T47D (cell line): ENCODE measurements around the gene CCDC197.

Experiments used
- DNase-seq, 2 experiments: peaks; one replicate each; pipeline versions ENCODE4 v3.0.0 to v3.0.0-alpha.2; 2011 to 2012; ENCODE audit warnings: low read depth in 1 of 2, low spot score in 1 of 2
- JUND ChIP-seq: IDR thresholded peaks from 2 replicates; pipeline ENCODE4 v1.6.1; 2012; ENCODE audit warnings: low read depth
- in situ Hi-C: cut with HindIII; loops from 2 replicates; pipeline ENCODE4 v1.10.0; 2016; ENCODE audit warnings: low sequenced_read_pairs, low pct_unique_long_range_greater_than_20kb

CCDC197 gene

DNA sequence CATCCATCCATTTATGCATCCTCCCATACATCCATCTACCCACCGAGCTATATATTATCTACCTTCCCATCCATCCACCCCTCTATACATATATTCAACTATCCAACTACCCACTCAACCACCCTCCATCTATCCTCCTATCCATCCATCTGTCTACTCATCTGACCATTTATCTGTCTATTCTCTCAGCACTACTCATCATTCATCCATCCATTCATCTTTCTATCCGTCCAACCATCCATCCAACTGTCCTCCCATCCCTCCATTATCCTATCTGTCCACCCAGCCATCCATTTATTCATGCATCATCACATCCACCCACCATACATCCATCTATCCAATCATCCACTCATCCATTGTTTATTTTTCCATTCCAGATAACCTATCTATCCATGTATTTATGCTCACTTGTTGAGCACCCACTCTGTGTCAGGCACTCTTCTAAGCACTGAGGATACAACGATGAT is 32.2 kb upstream of the CCDC197 start:
- DNase-seq, result no peak
- in situ Hi-C loops, result no loop called here
- no peak for TF ChIP-seq JUND

DNA sequence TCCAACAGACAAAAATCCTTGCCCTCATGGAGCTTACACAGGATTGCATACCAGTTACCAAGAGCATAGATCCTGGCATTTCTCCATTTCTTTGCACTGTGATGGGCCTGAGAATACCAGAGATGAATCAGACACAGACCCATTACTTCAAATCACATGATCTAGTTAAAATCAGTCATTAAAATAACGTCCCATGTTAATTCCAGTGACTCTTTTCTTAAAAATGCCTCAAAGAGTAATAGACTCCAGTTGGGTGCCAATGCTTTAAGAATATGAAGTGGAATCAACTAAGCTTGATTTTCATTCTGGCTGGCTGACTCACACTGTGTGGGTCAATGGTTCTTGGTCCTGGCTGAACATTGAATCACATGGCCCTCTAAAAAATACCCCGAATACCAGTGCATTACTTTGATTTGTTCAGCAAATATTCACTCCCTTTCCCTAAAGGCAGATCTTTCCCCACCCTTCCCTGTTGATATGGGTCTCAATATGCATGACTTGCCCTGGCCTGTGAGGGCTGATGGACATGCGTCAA is 31.7 kb upstream of the CCDC197 start:
- in situ Hi-C loops, result no loop called here
- DNase-seq, result no peak

DNA sequence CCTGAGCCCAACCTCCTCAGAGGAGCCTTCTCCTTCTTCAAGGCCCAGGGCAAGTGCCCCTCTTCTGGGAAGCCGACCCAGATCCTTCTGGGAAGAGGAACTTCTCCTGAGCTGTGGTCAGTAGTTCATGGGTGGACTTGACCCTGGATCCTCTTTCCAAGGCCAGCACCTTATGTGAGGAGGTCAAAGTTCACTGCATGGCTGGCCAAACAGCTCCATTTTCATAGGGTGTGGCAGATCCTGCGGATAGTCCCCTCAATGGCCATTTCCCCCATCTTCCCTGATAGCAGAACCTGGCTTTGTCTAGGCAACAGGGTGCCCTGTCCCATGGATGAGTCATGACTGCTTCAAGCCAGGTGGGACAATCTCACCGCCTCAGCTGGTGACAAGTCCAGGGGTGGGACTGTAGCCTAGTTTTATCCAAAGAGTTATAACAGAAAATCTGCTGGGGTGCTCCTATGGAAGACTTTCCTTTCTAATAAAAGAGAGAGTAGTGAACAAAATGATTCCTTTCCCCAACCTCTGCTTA is 31.1 kb upstream of the CCDC197 start:
- no peak for DNase-seq
- no peak for TF ChIP-seq JUND
- in situ Hi-C loops, result no loop called here

More for the DNA sequence above, 31.7 kb upstream of the CCDC197 start:
- no peak for TF ChIP-seq JUND

DNA sequence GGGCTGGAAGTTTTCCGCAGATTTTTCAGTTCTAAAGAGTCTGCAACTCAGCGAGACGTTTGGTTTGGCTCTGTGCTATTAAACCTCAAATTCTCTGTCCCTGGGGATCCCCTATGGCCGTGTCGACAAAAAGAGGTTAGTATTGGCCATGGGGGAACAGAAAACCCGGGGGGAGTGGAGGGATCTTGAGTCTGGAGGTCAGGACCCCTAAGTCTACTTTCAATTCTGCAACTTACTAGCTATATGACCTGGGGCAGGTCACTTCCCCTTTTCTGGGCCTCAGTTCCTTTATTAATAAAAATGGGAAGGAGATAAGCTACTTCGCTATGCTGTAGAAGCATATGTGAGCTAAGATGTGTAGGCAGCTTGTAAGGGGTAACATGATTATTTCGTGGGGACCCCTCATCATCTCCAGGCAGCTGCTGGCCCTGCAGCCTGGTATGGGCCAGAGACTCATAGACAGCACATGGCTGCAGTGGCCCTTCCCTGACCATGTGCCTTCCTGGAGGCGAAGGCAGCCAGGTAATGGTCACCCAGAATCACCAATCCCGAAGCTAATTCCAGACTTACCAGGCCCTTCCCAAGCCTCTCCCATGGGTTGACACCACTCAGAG is 29.4 kb upstream of the CCDC197 start:
- TF ChIP-seq JUND, result no peak
- in situ Hi-C loops, result no loop called here
- no peak for DNase-seq

- no peak for DNase-seq
- in situ Hi-C loops, result no loop called here
- no peak for TF ChIP-seq JUND
Observed at GRCh38 chr14:93969082-93969828, 27.8 kb upstream of the CCDC197 start.

- in situ Hi-C loops, result no loop called here
- DNase-seq, result peak; percentile 64 to 77
- TF ChIP-seq JUND, result no peak
Observed at GRCh38 chr14:93970585-93970964, 26.5 kb upstream of the CCDC197 start.

DNA sequence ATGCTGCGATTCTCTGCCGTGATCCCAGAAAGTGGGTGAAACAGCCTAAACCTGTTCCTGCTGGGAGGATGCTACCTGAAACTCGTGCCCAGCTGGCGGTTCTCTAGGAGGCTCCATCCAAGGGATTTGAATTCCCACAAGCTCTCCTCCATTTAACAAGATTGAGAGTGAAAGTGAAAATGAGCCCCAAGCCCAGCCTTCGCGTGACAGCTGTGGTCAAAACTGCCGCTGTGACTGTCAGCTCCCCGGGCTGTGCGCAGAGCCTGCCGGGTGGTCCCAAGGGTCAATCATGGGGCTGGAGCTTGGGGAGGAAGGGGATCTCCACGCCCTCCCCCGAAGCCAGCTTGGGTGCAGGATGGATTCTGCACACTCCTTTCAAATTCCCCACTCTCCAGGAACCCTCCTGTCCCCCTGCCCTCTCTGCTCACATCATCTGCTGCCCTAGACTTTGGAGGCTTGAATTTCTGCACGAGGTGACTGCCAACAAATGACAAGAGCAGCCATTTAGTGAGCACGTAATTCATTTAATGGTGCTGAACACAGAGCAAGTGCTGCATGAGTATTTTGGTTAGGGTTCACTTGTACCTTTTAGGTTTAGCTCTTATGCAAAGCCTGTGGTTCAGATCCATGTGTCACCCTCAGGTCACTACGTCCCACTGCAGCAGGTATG is 26.0 kb upstream of the CCDC197 start:
- no peak for TF ChIP-seq JUND
- in situ Hi-C loops, result no loop called here
- no peak for DNase-seq

DNA sequence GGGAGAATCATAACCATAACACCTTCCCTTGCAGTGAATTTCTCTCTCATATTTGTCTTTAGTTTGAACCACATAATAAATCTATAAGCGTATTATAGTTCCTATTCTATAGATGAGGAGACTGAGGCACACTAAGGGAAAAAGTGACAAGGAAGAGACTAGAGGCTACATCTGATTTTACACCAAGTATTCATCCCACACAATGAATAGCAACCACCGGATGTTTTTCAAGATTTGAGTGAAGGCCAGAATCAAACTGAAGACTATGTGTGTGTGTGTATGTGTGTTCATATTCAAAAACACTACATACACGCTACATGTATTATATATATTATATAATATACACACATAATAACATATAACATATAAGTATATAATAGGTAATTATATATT is 25.5 kb upstream of the CCDC197 start:
- in situ Hi-C loops, result no loop called here

DNA sequence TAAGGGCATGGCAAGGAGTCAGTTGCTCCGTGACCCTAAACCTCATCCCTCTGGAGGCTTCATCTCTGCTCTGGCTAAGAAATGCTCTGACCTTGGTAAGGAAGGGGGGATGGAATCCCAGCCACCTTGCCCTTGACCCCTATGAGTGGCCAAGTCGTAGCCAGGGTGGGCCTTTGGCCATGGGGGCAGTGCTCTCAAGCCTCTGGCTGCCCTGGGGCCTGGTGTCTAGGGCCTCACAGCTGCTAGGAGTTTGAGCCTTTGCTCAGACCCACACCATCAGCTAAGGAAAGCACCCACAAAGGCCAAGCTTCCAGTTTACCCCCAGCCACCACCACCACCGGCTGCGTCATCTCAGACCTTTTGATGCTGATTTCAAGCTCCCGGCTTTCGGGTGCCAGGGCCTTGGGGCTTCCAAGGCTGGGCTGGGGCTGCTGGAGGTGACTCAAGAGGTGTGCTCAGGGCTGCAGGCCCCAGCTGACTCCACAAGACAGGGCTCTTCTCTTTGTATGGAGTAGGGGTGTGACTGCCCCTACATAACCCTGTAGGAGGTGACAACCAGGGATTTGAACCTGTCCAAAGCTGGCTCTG is 24.4 kb upstream of the CCDC197 start:
- TF ChIP-seq JUND, result no peak
- no peak for DNase-seq
- in situ Hi-C loops, result no loop called here

More for the DNA sequence above, 25.5 kb upstream of the CCDC197 start:
- TF ChIP-seq JUND, result no peak
- DNase-seq, result no peak

DNA sequence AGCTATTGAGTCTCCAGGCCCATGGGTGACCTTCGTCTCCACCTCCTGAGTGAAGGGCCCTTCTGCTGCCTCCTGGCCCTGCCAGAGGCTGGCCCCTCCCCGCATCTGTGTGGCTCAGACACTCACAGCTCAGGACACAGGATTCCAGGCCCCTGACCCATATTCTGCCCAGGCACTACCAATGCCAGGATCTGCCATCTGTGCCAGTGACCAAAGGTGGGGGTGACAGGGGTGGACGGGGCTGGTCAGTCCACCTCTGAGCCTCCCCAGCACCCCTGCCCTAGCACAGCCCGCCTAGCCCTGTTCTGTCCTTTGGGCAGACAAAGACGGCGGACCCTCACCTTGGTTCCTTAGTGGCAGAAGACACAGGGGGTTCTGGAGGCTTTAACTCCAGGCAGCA is 23.5 kb upstream of the CCDC197 start:
- DNase-seq, result no peak
- in situ Hi-C loops, result no loop called here
- TF ChIP-seq JUND, result no peak

DNA sequence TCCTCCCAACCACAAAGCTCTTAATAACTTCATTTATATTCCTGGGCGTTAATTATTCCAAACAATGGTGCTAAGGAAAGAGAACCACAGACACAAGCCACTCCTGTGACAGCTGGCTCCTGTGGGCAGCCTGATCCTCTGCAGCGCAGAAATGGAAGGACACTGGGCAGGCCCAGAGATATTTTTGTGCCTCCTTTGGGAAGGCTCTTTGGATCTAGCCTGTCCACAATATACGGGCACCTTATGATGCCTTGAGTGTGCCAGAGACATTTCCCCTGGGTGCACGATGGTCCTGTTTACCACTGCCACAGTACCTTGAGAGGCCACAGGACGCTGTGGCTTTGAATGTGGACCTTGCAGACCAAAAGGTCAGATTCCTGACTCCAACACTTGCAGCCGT is 22.8 kb upstream of the CCDC197 start:
- in situ Hi-C loops, result no loop called here
- no peak for DNase-seq
- TF ChIP-seq JUND, result no peak

GRCh38 chr14:93974833-93975232 is 22.3 kb upstream of the CCDC197 start:
- in situ Hi-C loops, result no loop called here
- TF ChIP-seq JUND, result no peak
- DNase-seq, result no peak
